ENCODE results near the gene NR2C2.

Gene NR2C2

GRCh38 chr3:15038306-15038705 lies 90.9 kb downstream of the NR2C2 start:
- H3K4me3 ChIP-seq (ENCODE audit: low read depth, low read length) = no peak overlapping the region

GRCh38 chr3:15040844-15041243 lies 93.5 kb downstream of the NR2C2 start:
- H3K4me3 ChIP-seq (ENCODE audit: low read depth, low read length) = no peak overlapping the region
- TF ChIP-seq CTCF (IDR thresholded peaks at IDR 0.05; ENCODE audit: low read depth, low read length, missing control alignments) = no peak
- DNase-seq (ENCODE audit: low read depth) = no peak

More at GRCh38 chr3:15038306-15038705, 90.9 kb downstream of the NR2C2 start:
- TF ChIP-seq CTCF (IDR thresholded peaks at IDR 0.05; ENCODE audit: low read depth, low read length, missing control alignments) = no peak
- DNase-seq (ENCODE audit: low read depth) = no peak

- no peak for DNase-seq (ENCODE audit: low read depth)
- no peak for TF ChIP-seq CTCF (IDR thresholded peaks at IDR 0.05; ENCODE audit: low read depth, low read length, missing control alignments)
- no peak overlapping the region for H3K4me3 ChIP-seq (ENCODE audit: low read depth, low read length)
Measured at GRCh38 chr3:15041950-15042349, 94.6 kb downstream of the NR2C2 start.

GRCh38 chr3:15042936-15043335 lies 95.6 kb downstream of the NR2C2 start:
- no peak for TF ChIP-seq CTCF (IDR thresholded peaks at IDR 0.05; ENCODE audit: low read depth, low read length, missing control alignments)
- no peak overlapping the region for H3K4me3 ChIP-seq (ENCODE audit: low read depth, low read length)
- no peak for DNase-seq (ENCODE audit: low read depth)

GRCh38 chr3:15043408-15044171 lies 96.2 kb downstream of the NR2C2 start:
- no peak overlapping the region for H3K4me3 ChIP-seq (ENCODE audit: low read depth, low read length)
- TF ChIP-seq CTCF (IDR thresholded peaks at IDR 0.05; ENCODE audit: low read depth, low read length, missing control alignments) = no peak

GRCh38 chr3:15044326-15044725 lies 96.9 kb downstream of the NR2C2 start:
- TF ChIP-seq CTCF (IDR thresholded peaks at IDR 0.05; ENCODE audit: low read depth, low read length, missing control alignments) = no peak
- DNase-seq (ENCODE audit: low read depth) = no peak
- H3K4me3 ChIP-seq (ENCODE audit: low read depth, low read length) = no peak overlapping the region

More at GRCh38 chr3:15043408-15044171, 96.2 kb downstream of the NR2C2 start:
- no peak for DNase-seq (ENCODE audit: low read depth)

- no peak for DNase-seq (ENCODE audit: low read depth)
- no peak for TF ChIP-seq CTCF (IDR thresholded peaks at IDR 0.05; ENCODE audit: low read depth, low read length, missing control alignments)
- no peak overlapping the region for H3K4me3 ChIP-seq (ENCODE audit: low read depth, low read length)
Measured at GRCh38 chr3:15045667-15046066, 98.3 kb downstream of the NR2C2 start.

Data from GM12864 (cell line).